HG02759 (cell line): ENCODE measurements around the gene AP1M1.
"Not testable (repeated sequence)": the region's sequence is repeated elsewhere in the genome, so short reads cannot be mapped to it uniquely, and the experiment has no call there.

Experiments
- ATAC-seq: cut with Tn5 transposase; IDR thresholded peaks from one replicate; pipeline ENCODE4 v1.9.1; 2021; ENCODE audit warnings: mild to moderate bottlenecking, moderate library complexity; ENCODE audit not compliant: unreplicated experiment

Gene AP1M1

DNA sequence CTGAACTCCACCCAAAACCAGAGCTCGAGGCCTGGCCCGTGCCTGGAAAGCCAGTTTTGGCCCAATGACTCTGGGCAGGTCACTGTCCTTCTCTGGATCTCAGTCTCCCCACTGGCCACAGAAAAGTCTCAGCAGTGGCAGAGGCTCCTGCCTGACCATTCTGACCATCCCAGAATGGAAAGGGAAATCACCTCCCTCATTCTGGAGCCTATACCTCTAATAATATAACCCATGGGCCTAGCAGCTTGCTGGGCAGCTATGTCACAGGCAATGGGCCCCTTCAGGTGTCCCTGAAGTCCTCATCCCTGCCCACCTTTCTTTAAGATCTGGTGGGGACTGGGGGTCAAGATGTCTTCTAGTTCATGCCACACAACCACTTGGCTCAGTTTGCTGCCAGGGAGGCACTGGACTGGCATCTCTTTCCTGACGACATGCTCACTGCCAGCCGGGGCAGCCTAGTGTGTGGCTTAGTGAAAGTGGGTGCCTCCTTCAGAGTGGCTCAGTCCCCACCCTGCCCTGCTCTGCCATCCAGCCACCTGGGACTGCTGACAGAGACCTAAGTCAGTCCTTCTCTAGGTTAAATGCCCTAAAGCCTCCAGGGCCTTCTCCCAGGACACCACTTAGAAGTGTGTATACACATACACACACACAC lies 62.6 kb downstream of the AP1M1 start:
- ATAC-seq: no peak

DNA sequence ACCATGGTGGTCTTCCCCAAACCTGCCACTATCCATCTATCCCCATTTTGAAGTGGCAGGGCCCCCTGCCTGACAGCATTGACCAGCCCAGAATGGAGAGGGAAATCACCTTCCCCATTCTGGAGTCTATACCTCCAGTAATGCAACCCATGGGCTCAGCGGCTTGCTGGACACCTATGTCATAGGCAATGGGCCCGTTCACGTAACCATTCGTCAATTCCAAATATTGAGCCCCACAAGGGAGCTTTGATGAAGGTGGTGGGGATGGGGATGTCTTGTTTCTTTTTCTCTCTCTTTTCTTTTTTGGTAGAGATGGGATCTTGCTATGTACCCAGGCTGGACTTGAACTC lies 63.1 kb downstream of the AP1M1 start:
- ATAC-seq: no peak

DNA sequence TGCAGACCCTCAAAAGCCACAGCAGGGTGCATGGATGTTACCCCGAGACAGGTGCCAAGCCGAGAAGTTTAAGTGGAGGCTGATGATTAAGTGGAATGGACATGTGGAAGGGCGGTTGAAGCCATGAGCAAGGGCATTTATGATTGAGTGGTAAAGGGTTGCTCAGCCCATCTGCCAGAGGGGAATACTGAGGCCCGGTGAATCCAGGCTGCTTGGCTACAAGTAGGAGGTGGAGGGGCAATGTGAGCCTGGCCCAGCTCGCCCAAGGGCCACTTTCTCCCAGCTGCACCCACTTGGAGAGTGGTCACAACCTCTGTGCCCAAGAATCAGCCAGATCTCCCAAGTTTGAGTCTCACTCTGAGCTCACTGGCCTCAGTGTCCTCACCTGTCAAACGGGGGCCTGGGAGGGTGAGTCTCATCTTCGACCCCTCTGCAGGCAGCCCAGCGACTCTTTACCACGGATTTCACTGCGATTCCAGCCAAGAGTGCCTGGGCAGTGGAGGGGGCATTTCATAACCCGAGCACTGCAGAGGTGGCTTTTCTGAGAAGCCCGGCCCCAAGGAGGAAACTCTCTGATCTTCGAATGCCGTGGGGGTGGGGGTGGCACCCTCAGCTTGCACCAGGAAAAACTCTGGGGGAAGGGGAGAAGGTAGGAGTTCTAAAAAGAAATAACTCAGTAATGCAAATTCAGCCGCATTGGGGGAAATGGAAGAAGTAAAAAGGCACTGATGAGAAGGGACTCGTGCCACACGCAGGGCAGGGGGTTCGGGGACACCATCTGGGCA lies 64.1 kb downstream of the AP1M1 start:
- ATAC-seq: no peak

DNA sequence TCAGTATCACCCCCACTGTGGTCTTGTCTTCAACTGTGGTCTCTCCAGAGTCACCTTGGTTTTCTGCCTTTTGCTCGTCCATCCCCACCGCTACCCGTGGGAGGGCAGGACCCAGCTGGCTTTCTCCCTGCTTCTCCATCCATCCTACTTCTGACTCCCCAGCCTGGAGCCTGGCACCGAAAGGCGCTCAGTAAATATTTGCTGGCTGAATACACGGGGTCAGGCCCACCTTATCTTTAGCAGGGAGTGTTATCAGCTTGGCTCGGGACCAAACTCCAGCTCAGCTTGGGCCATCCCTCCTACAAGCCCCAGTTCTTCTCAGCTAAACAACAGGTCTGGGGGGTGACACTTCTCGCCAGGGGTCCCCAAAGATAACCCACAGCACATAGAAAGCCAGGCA lies 64.9 kb downstream of the AP1M1 start:
- ATAC-seq: no peak

DNA sequence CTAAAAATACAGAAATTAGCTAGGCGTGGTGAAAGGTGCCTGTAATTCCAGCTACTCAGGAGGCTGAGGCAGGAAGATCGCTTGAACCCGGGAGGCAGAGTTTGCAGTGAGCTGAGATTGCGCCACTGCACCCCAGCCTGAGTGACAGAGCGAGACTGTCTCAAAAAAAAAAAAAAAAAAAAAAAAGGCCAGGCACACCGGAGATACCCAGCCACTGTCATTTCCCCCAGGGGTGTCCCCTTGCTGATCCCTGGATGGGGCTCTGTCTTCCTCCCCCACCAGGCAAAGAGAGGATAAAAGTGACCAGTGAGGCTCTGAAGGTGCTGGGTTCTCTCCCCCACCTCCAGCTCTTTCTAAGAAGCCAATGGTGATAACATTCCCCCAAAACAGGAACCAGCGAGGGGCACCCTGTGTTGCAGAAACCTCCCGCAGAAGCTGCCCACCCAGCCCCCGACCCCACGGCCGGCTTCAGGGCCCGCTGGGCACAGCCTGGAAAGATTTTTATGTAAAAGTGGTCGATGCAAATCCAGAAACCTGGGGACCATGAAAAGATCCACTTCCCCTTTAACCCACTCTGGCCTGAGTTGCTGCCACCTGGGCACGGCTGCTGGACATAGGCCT lies 65.5 kb downstream of the AP1M1 start:
- no peak for ATAC-seq

DNA sequence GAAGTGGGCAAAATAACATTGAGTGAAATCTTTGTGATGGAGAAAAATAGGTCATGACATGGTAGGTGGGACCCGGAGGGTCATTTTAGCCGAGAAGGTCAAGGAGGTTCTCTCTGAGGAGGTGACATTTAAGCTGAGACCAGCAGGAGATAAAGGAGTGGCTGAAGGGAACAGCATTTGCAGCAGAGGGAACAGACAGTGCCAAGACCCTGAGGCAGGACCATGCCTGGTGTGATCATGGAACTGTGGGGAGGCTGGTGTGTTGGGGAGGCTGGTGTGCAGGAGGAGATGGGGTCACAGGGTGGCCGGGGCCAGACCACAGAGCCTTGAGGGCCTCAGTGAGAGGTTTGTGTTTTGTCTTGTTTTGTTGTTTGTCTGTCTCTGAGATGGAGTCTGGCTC lies 67.5 kb downstream of the AP1M1 start:
- no peak for ATAC-seq

DNA sequence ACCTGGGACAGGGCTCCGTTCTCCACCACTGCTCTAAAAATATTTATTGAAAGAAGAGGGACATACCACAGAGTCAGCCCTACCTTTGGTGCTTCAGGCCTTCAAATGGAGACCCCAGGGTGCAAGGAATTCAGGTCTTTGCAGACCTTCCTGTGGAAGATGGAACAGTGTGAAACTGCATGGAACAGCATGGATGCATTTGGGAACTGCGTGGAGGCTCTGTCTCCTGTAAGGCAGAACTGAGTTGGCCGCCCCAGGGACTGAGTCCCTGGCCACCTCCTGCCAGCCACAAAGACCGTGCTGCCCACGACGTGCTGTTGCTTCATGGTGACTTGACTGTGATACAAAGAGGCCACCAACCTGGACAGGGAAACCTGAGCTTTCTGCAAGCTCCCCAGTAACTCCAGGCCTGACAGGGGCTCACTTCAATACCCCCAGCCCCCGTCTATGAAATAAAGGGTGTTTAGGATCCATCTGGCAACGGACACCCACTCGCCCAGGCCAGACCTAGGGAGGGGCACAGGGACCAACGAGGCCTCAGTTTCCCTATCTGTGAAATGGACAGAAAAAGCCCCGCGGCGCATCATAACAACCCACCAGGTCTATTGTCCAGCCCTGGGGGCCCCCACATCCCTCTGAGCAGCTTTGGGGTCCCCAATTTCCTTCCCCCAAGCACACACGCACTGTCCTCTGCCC lies 68.3 kb downstream of the AP1M1 start:
- ATAC-seq: no peak

DNA sequence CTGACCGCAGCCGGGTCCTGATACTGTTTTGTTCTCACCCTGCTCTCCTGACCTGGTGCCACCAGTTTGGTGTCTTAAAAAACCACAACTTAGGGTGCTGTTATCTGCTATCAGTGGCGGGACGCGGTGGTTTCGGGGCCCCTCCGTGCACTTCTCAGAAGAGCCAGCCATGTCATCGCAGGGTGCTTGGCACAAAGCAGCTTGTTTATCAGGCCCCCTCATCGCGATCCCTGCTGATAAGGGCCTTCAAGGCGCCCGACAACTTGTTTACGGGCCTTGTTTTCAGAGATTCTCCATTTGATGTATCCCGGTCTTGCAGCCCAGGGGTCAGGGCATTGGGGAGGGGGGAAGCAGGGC lies 68.9 kb downstream of the AP1M1 start:
- ATAC-seq: no peak

DNA sequence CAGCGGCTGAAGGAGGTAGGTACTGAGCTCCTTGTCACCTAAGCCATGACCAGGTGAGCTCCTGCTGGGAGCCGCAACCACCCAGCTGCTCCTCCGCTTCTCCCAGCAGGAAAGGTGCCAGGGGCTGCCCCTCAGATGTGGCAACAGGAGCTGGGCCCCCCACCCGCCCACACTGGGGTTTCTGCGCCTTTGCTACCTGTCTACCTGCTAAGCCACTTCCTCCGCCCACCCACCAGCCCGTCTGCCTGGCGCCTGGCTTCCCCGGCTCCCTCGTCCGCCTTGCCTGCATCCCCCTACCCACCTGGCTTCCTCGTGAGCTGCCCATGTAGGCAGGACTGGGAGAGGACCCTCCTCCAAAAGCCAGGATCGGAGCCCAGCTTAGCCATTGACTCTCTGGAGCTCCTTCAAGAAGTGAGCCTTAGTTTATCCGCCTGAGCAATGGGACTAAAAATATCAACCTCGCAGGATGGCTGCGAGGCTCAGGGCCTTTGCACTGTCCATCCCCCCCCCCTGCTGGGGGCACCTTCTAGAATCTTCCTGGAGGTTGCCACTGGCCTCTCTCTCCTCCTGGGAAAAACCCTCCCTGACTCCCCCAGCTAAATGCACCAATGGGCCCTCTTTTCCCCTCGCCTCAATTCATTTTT lies 71.1 kb downstream of the AP1M1 start:
- no peak for ATAC-seq

DNA sequence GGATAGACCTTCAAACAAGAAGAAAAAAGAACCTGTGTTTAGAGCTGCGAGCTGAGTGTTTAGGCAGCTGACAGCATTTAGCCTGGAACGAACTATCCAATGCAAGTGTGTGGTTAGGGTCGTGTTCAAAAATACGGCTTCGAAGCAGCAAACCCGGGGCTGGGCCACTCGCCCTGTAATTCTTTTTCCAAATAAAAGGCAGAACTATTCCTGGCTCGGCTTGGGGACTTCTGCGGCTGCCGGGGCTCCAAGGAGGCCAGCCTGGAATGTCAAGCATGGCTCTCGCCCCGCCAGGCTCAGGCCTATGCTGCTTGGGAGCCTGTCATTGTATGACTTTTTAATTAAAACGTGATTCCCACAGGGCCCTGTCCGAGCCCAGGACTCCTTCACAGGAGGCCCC lies 75.2 kb downstream of the AP1M1 start:
- ATAC-seq: no peak

DNA sequence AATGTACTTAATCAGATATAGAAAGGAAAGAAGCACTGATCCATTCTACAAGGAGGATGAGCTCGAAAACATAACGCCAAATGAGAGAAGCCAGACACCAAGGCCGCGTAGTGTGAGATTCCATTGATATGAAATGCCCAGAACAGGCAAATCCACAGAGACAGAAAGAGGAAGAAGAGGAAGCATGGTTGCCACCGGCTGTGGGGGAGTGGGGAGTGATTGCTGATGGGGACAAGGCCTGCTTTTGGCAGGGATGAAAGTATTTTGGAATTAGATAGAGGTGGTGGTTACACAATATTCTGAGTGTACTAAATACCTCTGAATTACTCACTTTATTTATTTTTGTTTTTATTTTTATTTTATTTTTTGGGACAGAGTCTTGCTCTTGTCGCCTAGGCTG lies 76.7 kb downstream of the AP1M1 start:
- ATAC-seq: no peak

DNA sequence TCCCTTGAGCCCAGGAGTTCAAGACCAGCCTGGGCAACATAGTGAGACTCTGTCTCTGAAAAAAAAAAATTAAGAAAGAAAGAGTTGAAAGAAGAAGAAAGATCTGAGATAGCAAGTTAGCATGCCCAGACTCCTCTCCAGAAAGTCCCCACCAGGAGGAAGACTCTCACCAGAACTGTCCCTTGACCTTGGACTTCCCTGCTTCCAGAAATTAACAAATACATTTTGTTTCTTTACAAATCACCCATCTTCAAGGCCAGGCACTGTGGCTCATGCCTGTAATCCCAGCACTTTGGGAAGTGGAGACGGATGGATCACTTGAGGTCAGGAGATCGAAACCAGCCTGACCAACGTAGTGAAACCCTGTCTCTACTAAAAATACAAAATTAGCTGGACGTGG lies 82.6 kb downstream of the AP1M1 start:
- no peak for ATAC-seq

DNA sequence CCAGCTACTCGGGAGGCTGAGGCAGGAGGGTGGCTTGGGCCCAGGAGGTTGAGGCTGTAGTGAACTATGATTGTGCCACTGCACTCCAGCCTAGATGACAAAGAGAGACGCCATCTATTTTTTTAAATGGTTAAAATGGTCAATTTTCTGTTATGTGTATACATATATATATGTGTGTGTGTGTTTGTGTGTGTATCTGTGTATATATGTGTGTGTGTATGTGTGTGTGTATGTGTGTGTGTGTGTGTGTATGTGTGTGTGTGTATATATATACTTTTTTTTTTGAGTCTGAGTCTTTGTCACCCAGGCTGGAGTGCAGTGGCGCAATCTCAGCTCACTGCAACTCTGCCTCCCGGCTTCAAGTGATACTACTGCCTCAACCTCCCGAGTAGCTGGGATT lies 84.0 kb downstream of the AP1M1 start:
- ATAC-seq: no peak

DNA sequence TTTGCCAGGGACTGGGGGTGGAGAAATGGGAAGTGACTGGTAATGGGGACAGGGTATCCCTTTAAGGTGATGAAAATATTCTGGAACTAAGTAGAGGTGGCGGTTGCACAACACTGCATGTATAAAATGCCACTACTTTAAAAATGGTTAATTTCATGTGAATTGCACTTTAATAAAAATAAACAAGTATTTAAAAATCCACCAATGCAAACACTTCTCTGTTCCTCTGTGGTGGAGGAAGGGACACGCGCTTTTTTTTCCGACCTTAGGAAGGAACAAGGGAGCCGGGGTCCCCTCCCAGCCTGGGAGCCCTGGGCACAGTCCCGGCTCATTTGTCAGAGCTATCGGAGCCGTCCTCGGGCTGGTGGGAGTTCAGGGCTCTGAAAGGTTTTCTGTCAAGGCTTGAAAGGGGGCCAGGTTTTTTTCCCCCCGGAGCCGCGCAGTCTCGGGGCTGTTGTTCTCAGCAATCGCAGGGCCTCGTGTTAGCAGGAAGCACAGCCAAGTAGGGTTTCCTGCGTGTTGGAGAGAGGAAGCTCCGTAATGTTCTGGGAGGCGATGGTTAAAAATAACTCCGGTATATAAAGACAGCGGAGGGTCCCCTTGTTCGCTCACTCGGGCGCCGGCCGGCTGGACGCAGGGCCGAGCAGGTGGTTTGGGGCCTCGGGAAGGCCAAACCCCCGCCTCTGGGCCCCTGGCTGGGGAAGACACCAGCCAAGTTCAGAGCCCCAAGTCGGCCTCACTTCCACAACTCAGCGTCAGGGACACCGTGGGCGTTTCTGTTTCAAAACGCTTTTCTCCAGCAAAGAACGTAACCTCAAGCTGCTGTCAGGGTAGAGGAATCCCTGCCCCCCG lies 85.7 kb downstream of the AP1M1 start:
- ATAC-seq: no peak

DNA sequence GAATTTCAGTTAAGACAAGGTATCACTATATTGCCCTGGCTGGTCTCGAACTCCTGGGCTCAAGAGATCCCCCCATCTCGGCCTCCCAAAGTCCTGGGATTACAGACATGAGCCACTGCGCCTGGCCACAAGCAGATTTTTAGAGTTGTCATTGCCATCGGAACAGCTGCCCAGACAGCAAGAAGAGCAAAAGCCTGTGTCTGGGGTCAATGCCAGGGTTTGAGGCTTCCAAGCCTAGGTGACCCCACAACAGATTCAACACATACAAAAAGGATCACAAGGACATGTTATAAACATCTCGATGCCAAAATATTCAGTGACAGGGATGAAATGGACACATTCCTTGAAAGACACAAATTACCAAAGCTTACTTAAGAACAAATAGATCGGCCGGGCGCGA lies 86.8 kb downstream of the AP1M1 start:
- no peak for ATAC-seq

DNA sequence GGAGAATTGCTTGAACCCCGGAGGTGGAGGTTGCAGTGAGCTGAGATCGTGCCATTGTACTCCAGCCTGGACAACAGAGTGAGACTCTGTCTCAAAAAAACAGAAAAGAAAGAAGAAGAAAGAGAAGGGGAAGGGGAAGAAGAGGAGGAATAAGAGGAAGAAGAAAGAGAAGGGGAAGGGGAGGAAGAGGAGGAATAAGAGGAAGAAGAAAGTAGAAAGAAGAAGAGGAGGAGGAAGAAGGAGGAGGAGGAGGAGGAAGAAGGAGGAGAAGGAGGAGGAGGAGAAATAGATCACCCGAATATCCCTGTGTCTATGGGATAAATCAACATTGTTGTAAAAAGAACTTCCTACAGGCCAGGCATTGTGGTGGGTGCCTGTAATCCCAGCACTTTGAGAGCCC lies 87.4 kb downstream of the AP1M1 start:
- not testable (repeated sequence) for ATAC-seq

DNA sequence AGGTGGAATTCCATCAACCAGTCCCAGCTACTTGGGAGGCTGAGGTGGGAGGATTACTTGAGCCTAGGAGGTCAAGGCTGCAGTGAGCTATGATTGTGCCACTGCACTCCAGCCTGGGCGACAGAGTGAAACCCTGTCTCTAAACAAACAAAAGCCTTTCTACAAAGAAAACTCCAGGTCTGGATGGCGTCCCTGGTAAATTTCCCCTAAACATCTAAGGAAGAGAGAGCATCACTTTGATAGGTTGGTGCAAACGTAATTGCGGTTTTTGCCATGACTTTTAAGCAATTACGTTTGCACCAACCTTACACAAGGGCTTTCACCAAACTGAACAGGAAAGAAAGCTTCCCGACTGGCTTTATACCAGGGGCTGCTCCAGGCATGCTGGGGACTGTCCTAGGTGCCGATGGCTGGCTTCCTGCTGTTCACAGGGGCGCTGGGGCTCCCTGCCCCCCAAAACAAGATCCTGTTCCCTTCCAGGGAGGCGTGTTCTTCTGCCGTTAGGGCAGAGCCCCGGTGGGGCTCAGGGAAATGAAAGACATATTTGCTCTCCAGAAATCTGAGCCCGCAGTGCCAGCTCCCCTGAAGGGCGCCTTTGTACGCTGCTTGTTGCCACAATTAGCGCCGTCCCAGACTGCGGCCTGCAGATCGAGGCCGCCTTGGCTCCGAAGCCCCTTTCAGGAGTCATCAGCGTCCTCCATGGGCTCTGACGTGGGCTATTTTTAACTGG lies 88.2 kb downstream of the AP1M1 start:
- no peak for ATAC-seq

DNA sequence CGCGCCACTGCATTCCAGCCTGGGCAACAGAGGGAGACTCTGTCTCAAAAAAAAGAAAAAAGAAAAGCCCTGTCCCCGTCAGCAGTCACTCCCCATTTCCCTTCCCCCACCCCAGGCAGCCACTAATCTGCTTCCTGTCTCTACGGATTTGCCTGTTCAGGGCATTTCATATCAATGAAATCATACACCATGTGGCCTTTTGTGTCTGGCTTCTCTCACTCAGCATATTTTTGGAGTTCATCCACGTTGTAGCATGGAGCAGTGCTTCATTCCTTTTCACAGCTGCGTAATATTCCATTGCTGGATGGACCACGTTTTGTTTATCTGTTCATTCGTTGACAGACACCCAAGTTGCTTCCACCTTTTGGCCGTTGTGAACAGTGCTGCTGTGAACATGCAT lies 90.8 kb downstream of the AP1M1 start:
- no peak for ATAC-seq

DNA sequence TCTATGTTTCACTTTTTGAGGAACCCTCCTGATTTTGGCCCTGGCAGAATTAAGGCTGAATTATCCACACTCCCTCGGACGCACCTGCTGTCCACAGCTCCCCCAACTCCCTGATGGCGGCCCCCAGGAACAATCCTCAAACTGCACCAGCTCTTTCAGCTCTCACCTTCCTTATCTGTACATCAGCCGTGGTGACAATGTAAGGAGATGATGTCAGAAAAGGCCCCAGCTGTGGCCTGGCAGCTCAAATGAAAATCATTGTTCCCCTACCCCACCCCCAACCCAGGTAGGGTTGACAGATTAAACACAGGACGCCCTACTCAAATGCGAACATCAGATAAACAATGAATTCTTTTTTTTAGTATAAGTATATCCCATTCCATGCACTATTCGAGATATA lies 91.9 kb downstream of the AP1M1 start:
- no peak for ATAC-seq

DNA sequence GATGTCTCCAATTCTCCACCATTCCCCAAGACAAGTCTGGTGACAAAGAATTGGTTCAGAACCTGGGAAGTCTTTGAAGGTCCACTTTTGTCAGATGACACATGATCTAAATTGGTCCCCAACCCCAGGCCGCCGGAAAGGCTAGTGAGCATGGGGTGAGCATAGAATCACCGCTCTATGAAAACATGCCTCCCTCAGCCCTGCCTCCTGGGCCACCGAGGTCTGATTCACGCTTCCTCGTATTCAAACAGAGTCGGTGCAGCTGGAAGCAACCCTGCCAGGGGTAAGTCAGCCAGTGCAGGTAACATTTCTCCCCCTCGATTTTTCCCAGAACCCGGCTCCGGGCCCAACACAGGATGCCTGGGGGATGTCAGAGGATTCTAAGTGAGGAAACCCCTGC lies 93.0 kb downstream of the AP1M1 start:
- ATAC-seq: no peak
